HG03103 (cell line): ENCODE data around the gene CCDC196.

ENCODE experiments used
- ATAC-seq: cut with Tn5 transposase; IDR thresholded peaks from one replicate; pipeline ENCODE4 v1.9.1; 2021; ENCODE audit warnings: low read depth; ENCODE audit not compliant: unreplicated experiment

Gene CCDC196

GRCh38 chr14:66485910-66486421, at the start of gene CCDC196:
Gene CCDC196, plus strand, starts transcription at chr14:66486371. Its CDS starts 132 bp downstream, at chr14:66486503.
- no peak for ATAC-seq

- ATAC-seq = no peak
These were observed 45.4 kb upstream of the CCDC196 start for GRCh38 chr14:66440801-66441200.

- no peak for ATAC-seq
These were observed 43.1 kb upstream of the CCDC196 start for GRCh38 chr14:66442953-66443571.

- ATAC-seq = no peak
These were observed 42.4 kb upstream of the CCDC196 start for GRCh38 chr14:66443785-66444184.

GRCh38 chr14:66444271-66444927, 41.8 kb upstream of the CCDC196 start:
- ATAC-seq = no peak

GRCh38 chr14:66445936-66446335, 40.2 kb upstream of the CCDC196 start:
- no peak for ATAC-seq

GRCh38 chr14:66453469-66453868, 32.7 kb upstream of the CCDC196 start:
- ATAC-seq = no peak

GRCh38 chr14:66459603-66460002, 26.6 kb upstream of the CCDC196 start:
- no peak for ATAC-seq

GRCh38 chr14:66464261-66464660, 21.9 kb upstream of the CCDC196 start:
- ATAC-seq = no peak

- no peak for ATAC-seq
These were observed 17.3 kb upstream of the CCDC196 start for GRCh38 chr14:66468778-66469367.

GRCh38 chr14:66471584-66471983, 14.6 kb upstream of the CCDC196 start:
- ATAC-seq = no peak

GRCh38 chr14:66472251-66472650, 13.9 kb upstream of the CCDC196 start:
- no peak for ATAC-seq

GRCh38 chr14:66473223-66473622, 12.9 kb upstream of the CCDC196 start:
- ATAC-seq = no peak

GRCh38 chr14:66476964-66477363, 9.2 kb upstream of the CCDC196 start:
- ATAC-seq = no peak

- no peak for ATAC-seq
These were observed 8.6 kb upstream of the CCDC196 start for GRCh38 chr14:66477567-66477966.

- ATAC-seq = no peak
These were observed 3.3 kb upstream of the CCDC196 start for GRCh38 chr14:66482873-66483272.

GRCh38 chr14:66483322-66483721, 2.8 kb upstream of the CCDC196 start:
- no peak for ATAC-seq

- ATAC-seq = no peak
These were observed 1.1 kb upstream of the CCDC196 start for GRCh38 chr14:66485029-66485428.

GRCh38 chr14:66487164-66487563, 993 bp downstream of the CCDC196 start:
- ATAC-seq = no peak

GRCh38 chr14:66490143-66491111, 4.3 kb downstream of the CCDC196 start:
- no peak for ATAC-seq

GRCh38 chr14:66493750-66494149, 7.6 kb downstream of the CCDC196 start:
- no peak for ATAC-seq
